CD4-positive, alpha-beta T cell (primary cell): ENCODE results near the gene ARHGAP26. TPM values are rescaled to one million over a fixed set of nuclear protein-coding genes. Genes with fewer than 3 reads are reported as not detected.

Experiments
- ATAC-seq: fragments of 200-7000 bp; cut with Tn5 transposase; one replicate; pipeline ENCODE4 v1.10.0; 2022; ENCODE audit warnings: mild to moderate bottlenecking; ENCODE audit not compliant: poor library complexity
- CTCF ChIA-PET: fragments of 350-600 bp; sonication (Branson Sonifier 250); formaldehyde crosslinking; loops from one replicate; lab custom pipeline; 2021; ENCODE audit warnings: antibody characterized with exemption, inconsistent platforms; lab: Charles Lee
- POLR2A ChIA-PET: fragments of 350-600 bp; sonication (Branson Sonifier 250); formaldehyde crosslinking; loops from one replicate; lab custom pipeline; 2021; ENCODE audit warnings: antibody characterized with exemption, inconsistent platforms; lab: Charles Lee
- DNase-seq, 14 experiments: peaks; one replicate each; pipeline ENCODE4 v3.0.0-alpha.2; 2013 to 2020; ENCODE audit warnings: mixed read lengths in 2 of 14
- H3K27ac ChIP-seq, 2 donors: one replicate each; pipeline versions ENCODE4 v1.5.1 to v1.7.0; 2013; ENCODE audit warnings: low read length in 2 of 2, low read depth in 1 of 2, mild to moderate bottlenecking in 1 of 2
- H3K27me3 ChIP-seq, 2 experiments: 1 replicate in 1 of 2; 2 replicates in 1 of 2; pipeline versions ENCODE4 v1.6.1 to v1.7.0; 2013; ENCODE audit warnings: low read length in 2 of 2, control low read depth in 1 of 2, mild to moderate bottlenecking in 1 of 2, moderate library complexity in 1 of 2; ENCODE audit not compliant: insufficient read depth in 2 of 2, control insufficient read depth in 1 of 2
- H3K36me3 ChIP-seq: one replicate; pipeline ENCODE4 v1.6.1; 2013; ENCODE audit warnings: low read length, control low read depth; ENCODE audit not compliant: insufficient read depth
- H3K4me1 ChIP-seq: one replicate; pipeline ENCODE4 v1.6.1; 2013; ENCODE audit warnings: low read length, control low read depth; ENCODE audit not compliant: insufficient read depth
- H3K4me3 ChIP-seq: one replicate; pipeline ENCODE4 v1.5.1; 2013; ENCODE audit warnings: mild to moderate bottlenecking, low read length, moderate library complexity
- H3K9me3 ChIP-seq, 2 experiments: 1 replicate in 1 of 2; 2 replicates in 1 of 2; pipeline versions ENCODE4 v1.6.1 to v1.7.0; 2013; ENCODE audit warnings: low read length in 2 of 2, mild to moderate bottlenecking in 2 of 2, control low read depth in 1 of 2, moderate library complexity in 1 of 2; ENCODE audit not compliant: control insufficient read depth in 1 of 2, insufficient read depth in 1 of 2
- H3K27ac Mint-ChIP-seq: one replicate; pipeline ENCODE4 v1.8.0; 2020; ENCODE audit warnings: mixed read lengths
- H3K27me3 Mint-ChIP-seq: one replicate; pipeline ENCODE4 v1.8.0; 2021; ENCODE audit warnings: mixed read lengths
- H3K36me3 Mint-ChIP-seq: one replicate; pipeline ENCODE4 v1.8.0; 2021; ENCODE audit warnings: low read depth, mixed read lengths
- H3K4me1 Mint-ChIP-seq: one replicate; pipeline ENCODE4 v1.8.0; 2021; ENCODE audit warnings: low read depth, mixed read lengths
- H3K4me3 Mint-ChIP-seq: one replicate; pipeline ENCODE4 v1.8.0; 2020; ENCODE audit warnings: mild to moderate bottlenecking, mixed read lengths
- H3K9me3 Mint-ChIP-seq: one replicate; pipeline ENCODE4 v1.8.0; 2020; ENCODE audit warnings: mixed read lengths
- intact Hi-C, 2 experiments: fragments of 100-400 bp; cut with DNase I in 1 of 2; cut with micrococcal nuclease in 1 of 2; formaldehyde crosslinking; loops; one replicate each; pipeline versions ENCODE4 v1.15.1 to v1.9.0; 2023 to 2025; cut with DNase I, micrococcal nuclease
- total RNA-seq, 174 experiments: library from RNA in 2 of 174; stranded (reverse) in 2 of 174; gene quantifications; one replicate each; pipeline ENCODE4 v1.2.3 and lab custom pipeline; 2021 to 2026
- TF ChIP-seq, protein P1 (sequence below): fragments of 200-600 bp; IDR thresholded peaks from one replicate; pipeline ENCODE4 v1.8.0; 2022; ENCODE audit warnings: antibody characterized with exemption, mild to moderate bottlenecking

ARHGAP26 gene
- total RNA-seq, 2 experiments from 2014 or later, result 24.9 to 27.3 TPM

DNA sequence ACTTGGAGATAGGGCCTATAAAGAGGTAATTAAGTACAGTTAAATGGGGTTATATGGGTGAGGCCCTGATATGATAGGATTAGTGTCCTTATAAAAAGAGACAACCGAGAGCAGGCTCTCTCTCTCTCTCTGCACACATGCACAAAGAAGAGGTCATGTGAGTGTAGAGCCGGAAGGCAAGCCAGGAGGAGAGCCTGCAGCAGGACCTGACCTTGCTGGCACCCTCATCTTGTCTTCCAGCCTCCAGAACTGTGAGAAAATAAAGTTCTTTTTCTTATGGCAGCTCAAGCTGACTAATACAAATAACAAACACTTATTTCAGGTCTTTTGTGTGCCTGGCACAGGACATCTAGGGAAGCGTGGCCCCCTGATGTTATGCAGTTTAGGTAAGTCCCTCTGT is 62.1 kb downstream of the ARHGAP26 start:
- Histone ChIP-seq H3K27me3 (no peaks in the 10 kb centered on the region), H3K4me3 (no peak overlapping the region), H3K36me3 (no peaks in the 10 kb centered on the region), H3K4me1 (peaks cover 4% of the 10 kb centered on the region), H3K9me3 (no peaks in the 10 kb centered on the region), H3K27ac (no peak overlapping the region)
- DNase-seq (no peak), ATAC-seq (no peak)
- peaks cover 46% of the 10 kb centered on the region for H3K4me1 Mint-ChIP-seq
- POLR2A ChIA-PET, result no interaction called here
- CTCF ChIA-PET, result no interaction called here
- no peaks in the 10 kb centered on the region for H3K9me3 Mint-ChIP-seq
- no peak overlapping the region for H3K4me3 Mint-ChIP-seq
- no peaks in the 10 kb centered on the region for H3K36me3 Mint-ChIP-seq
- intact Hi-C loops, result no loop called here
- TF ChIP-seq, protein P1, sequence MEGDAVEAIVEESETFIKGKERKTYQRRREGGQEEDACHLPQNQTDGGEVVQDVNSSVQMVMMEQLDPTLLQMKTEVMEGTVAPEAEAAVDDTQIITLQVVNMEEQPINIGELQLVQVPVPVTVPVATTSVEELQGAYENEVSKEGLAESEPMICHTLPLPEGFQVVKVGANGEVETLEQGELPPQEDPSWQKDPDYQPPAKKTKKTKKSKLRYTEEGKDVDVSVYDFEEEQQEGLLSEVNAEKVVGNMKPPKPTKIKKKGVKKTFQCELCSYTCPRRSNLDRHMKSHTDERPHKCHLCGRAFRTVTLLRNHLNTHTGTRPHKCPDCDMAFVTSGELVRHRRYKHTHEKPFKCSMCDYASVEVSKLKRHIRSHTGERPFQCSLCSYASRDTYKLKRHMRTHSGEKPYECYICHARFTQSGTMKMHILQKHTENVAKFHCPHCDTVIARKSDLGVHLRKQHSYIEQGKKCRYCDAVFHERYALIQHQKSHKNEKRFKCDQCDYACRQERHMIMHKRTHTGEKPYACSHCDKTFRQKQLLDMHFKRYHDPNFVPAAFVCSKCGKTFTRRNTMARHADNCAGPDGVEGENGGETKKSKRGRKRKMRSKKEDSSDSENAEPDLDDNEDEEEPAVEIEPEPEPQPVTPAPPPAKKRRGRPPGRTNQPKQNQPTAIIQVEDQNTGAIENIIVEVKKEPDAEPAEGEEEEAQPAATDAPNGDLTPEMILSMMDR, result no peak
- no peak overlapping the region for H3K27ac Mint-ChIP-seq
- no peaks in the 10 kb centered on the region for H3K27me3 Mint-ChIP-seq

DNA sequence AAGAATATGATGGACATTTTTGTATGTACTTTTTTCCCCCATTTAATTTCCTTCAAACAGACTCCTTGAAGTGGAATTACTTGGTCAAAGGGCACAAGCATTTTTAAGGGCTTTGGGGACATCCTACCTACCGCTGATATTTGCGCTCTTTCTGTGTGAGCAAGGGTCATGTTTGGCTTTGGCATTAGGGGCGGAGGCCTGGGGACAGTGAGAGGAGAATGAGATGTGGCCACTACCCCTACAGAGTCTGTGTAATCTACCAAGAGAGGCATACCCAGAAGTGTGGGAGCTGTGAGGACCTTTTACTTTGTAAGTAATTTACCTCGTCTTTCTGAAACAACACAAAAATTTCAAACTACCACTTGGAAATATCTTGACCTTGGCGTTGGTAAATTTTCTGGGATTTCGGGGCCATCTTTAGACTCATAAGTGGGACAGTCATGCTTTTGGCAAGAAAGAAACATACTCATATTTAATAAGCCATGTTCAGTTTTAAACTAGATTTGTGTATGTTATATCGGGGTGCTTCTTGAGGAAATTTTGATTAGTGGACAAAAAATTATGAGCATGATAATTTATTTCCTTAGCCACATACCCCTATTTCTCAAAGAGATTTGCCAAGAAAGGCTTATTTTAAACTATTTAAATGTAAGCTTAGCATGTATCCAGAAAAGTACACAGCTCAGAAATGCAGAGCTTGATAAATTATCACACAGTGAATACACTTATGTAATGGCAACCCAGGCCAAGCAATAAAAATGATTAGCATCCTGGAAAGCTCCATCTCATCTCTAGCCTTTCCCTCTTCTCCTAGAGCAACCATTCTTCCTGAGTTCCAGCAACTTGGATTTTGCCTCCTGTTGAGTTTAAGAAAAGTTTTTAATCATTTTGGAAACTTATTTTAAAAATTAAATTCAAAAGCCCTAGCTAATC is 63.6 kb downstream of the ARHGAP26 start:
- ATAC-seq (no peak), DNase-seq (no peak)
- ChIA-PET POLR2A (interaction anchor here (0.6 kb wide), 1 partner anchor 31 kb away, joined by 4 read pairs; no protein-coding TSS in a partner anchor), CTCF (interaction anchor here (0.9 kb wide), 1 partner anchor 31 kb away, joined by 3 read pairs; no protein-coding TSS in a partner anchor)
- Histone ChIP-seq H3K27ac (no peak overlapping the region), H3K9me3 (no peaks in the 10 kb centered on the region), H3K4me3 (no peak overlapping the region), H3K4me1 (no peaks in the 10 kb centered on the region), H3K36me3 (no peaks in the 10 kb centered on the region), H3K27me3 (no peaks in the 10 kb centered on the region)
- H3K4me1 Mint-ChIP-seq, result peaks cover 38% of the 10 kb centered on the region
- intact Hi-C loops, result no loop called here
- H3K27ac Mint-ChIP-seq, result no peak overlapping the region
- TF ChIP-seq, protein P1, result no peak
- H3K4me3 Mint-ChIP-seq, result no peak overlapping the region
- no peaks in the 10 kb centered on the region for H3K9me3 Mint-ChIP-seq
- H3K27me3 Mint-ChIP-seq, result no peaks in the 10 kb centered on the region
- no peaks in the 10 kb centered on the region for H3K36me3 Mint-ChIP-seq

DNA sequence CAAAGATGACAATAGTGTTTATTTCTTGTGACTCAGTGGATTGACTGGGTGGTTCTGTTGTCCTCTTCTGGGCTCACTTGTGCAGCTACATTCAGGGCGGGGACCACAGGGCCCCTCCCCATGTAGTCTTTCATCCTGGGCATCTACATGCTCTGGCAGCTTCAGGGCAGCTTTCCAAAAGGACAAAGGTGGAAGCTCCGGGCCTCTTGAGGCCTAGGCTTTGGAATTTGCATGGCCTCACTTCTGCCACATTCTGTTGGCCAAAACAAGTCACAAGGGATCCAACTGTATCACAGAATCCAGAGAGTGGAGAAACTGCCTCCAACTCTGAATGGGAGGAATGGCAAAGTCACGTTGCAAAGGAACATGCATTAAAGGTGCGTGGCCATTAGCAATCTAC is 64.3 kb downstream of the ARHGAP26 start:
- Histone ChIP-seq H3K4me3 (no peak overlapping the region), H3K4me1 (no peaks in the 10 kb centered on the region), H3K9me3 (no peaks in the 10 kb centered on the region), H3K27ac (no peak overlapping the region), H3K36me3 (no peaks in the 10 kb centered on the region), H3K27me3 (no peaks in the 10 kb centered on the region)
- Mint-ChIP-seq H3K27me3 (no peaks in the 10 kb centered on the region), H3K4me1 (peaks cover 30% of the 10 kb centered on the region), H3K27ac (no peak overlapping the region), H3K9me3 (no peaks in the 10 kb centered on the region), H3K36me3 (no peaks in the 10 kb centered on the region), H3K4me3 (no peak overlapping the region)
- ATAC-seq, result no peak
- no peak for DNase-seq
- TF ChIP-seq, protein P1, result no peak
- ChIA-PET CTCF (interaction anchor here (0.9 kb wide), 1 partner anchor 32 kb away, joined by 3 read pairs; no protein-coding TSS in a partner anchor), POLR2A (interaction anchor here (1.2 kb wide), 1 partner anchor 10 kb away, joined by 5 read pairs; no protein-coding TSS in a partner anchor)
- intact Hi-C loops, result no loop called here
